H1 (cell line): Measurements from ENCODE around the gene NTMT1. TPM values are rescaled to one million over a fixed set of nuclear protein-coding genes. Genes with fewer than 3 reads are reported as not detected.

Experiments used
- CTCF ChIA-PET: fragments of 300-600 bp; sonication (Branson Sonifier 250); formaldehyde crosslinking; loops from one replicate; lab custom pipeline; 2021; ENCODE audit not compliant: partially characterized antibody; lab: Charles Lee
- POLR2A ChIA-PET: fragments of 300-600 bp; sonication (Branson Sonifier 250); formaldehyde crosslinking; loops from one replicate; lab custom pipeline; 2021; ENCODE audit warnings: inconsistent platforms; ENCODE audit not compliant: partially characterized antibody; lab: Charles Lee
- DNase-seq, 2 experiments: peaks; one replicate each; pipeline versions ENCODE4 v3.0.0 to v3.0.0-alpha.2; 2010 to 2022; ENCODE audit warnings: low spot score in 2 of 2, low read depth in 1 of 2, mixed read lengths in 1 of 2
- FAIRE-seq: peaks from 2 replicates; lab custom pipeline; 2011; peaks lifted over from hg19 to GRCh38; lab: Jason Lieb, UNC
- H2AFZ ChIP-seq: 2 replicates; pipeline ENCODE4 v1.8.1; 2012; ENCODE audit warnings: low read length, inconsistent platforms
- H2AK5ac ChIP-seq: 2 replicates; pipeline ENCODE4 v1.6.1; 2013; ENCODE audit warnings: low read depth, low read length
- H2BK120ac ChIP-seq: replicated peaks from 2 replicates; pipeline ENCODE3; 2013; ENCODE audit warnings: low read depth, low read length, inconsistent platforms
- H2BK12ac ChIP-seq: 2 replicates; pipeline ENCODE4 v1.6.1; 2013; ENCODE audit warnings: low read depth, low read length
- H2BK15ac ChIP-seq: 2 replicates; pipeline ENCODE4 v1.6.1; 2013; ENCODE audit warnings: low read length
- H2BK20ac ChIP-seq: 2 replicates; pipeline ENCODE4 v1.6.1; 2013; ENCODE audit warnings: low read length
- H2BK5ac ChIP-seq: 2 replicates; pipeline ENCODE4 v1.6.1; 2013; ENCODE audit warnings: low read depth, low read length
- H3K14ac ChIP-seq: 2 replicates; pipeline ENCODE4 v1.6.1; 2013; ENCODE audit warnings: inconsistent platforms; ENCODE audit not compliant: insufficient read length
- H3K18ac ChIP-seq: 2 replicates; pipeline ENCODE4 v1.6.1; 2013; ENCODE audit warnings: low read length; ENCODE audit errors: extremely low read depth
- H3K23ac ChIP-seq: 2 replicates; pipeline ENCODE4 v1.6.1; 2013; ENCODE audit warnings: inconsistent platforms; ENCODE audit not compliant: insufficient read length
- H3K23me2 ChIP-seq: 2 replicates; pipeline ENCODE4 v1.6.1; 2013; ENCODE audit warnings: low read depth, low read length
- H3K27ac ChIP-seq: 2 replicates; pipeline ENCODE4 v1.6.1; 2011; ENCODE audit warnings: low read depth, low read length, inconsistent platforms
- H3K27me3 ChIP-seq, 4 experiments: replicated peaks in 1 of 4; 1 replicate in 1 of 4; 2 replicates in 3 of 4; pipeline versions ENCODE4 v1.6.1 to v1.8.1; 2011 to 2013; ENCODE audit warnings: low read length in 3 of 4, mild to moderate bottlenecking in 3 of 4, inconsistent platforms in 2 of 4, mixed read lengths in 2 of 4, moderate library complexity in 1 of 4; ENCODE audit not compliant: control insufficient read depth in 3 of 4, insufficient read depth in 3 of 4; ENCODE audit errors: extremely low read depth in 1 of 4
- H3K36me3 ChIP-seq, 4 experiments: 2 replicates each; pipeline versions ENCODE4 v1.6.1 to v1.8.1; 2011 to 2013; ENCODE audit warnings: mild to moderate bottlenecking in 4 of 4, low read length in 3 of 4, moderate library complexity in 2 of 4, control low read depth in 1 of 4, inconsistent platforms in 1 of 4; ENCODE audit not compliant: insufficient read depth in 4 of 4, control insufficient read depth in 2 of 4
- H3K4ac ChIP-seq: replicated peaks from 2 replicates; pipeline ENCODE3; 2013; ENCODE audit warnings: low read length, low read depth, mixed read lengths, inconsistent platforms; ENCODE audit not compliant: insufficient read length
- H3K4me1 ChIP-seq, 4 experiments: replicated peaks in 1 of 4; 1 replicate in 1 of 4; 2 replicates in 3 of 4; pipeline versions ENCODE4 v1.6.1 to v1.8.1; 2011 to 2013; ENCODE audit warnings: low read length in 3 of 4, inconsistent platforms in 2 of 4, mixed read lengths in 1 of 4; ENCODE audit not compliant: insufficient read depth in 4 of 4, control insufficient read depth in 3 of 4
- H3K4me2 ChIP-seq, 2 experiments: 2 replicates each; pipeline versions ENCODE4 v1.6.1 to v1.8.1; 2011 to 2013; ENCODE audit warnings: low read depth in 2 of 2, low read length in 2 of 2, control low read depth in 1 of 2, inconsistent platforms in 1 of 2, mild to moderate bottlenecking in 1 of 2; ENCODE audit not compliant: insufficient read depth in 1 of 2
- H3K4me3 ChIP-seq, 4 experiments: fragments of 200-600, 300-600 bp in 1 of 4; sonication (generic), shearing (Covaris generic), sonication (Bioruptor Twin) in 1 of 4; 2 replicates each; pipeline versions ENCODE4 v1.5.1 to v1.8.1; 2011 to 2016; ENCODE audit warnings: low read length in 4 of 4, low read depth in 3 of 4, control low read depth in 2 of 4, inconsistent platforms in 2 of 4, mild to moderate bottlenecking in 2 of 4, mixed read lengths in 1 of 4, moderate library complexity in 1 of 4; ENCODE audit not compliant: insufficient read depth in 2 of 4; ENCODE audit errors: extremely low read depth in 1 of 4
- H3K56ac ChIP-seq: replicated peaks from 2 replicates; pipeline ENCODE3; 2013; ENCODE audit warnings: low read depth, mild to moderate bottlenecking, mixed read lengths, low read length, inconsistent platforms; ENCODE audit not compliant: insufficient read length
- H3K79me1 ChIP-seq: 2 replicates; pipeline ENCODE4 v1.6.1; 2013; ENCODE audit warnings: low read depth, low read length, control low read depth
- H3K79me2 ChIP-seq, 2 experiments: 2 replicates each; pipeline versions ENCODE4 v1.6.1 to v1.8.1; 2012 to 2013; ENCODE audit warnings: low read length in 2 of 2, mild to moderate bottlenecking in 2 of 2, inconsistent platforms in 1 of 2; ENCODE audit not compliant: insufficient read depth in 2 of 2, control insufficient read depth in 1 of 2
- H3K9ac ChIP-seq, 4 experiments: replicated peaks in 1 of 4; 1 replicate in 1 of 4; 2 replicates in 3 of 4; pipeline versions ENCODE4 v1.6.1 to v1.8.1; 2011 to 2013; ENCODE audit warnings: low read depth in 3 of 4, low read length in 3 of 4, control low read depth in 2 of 4, mild to moderate bottlenecking in 2 of 4, moderate library complexity in 2 of 4, inconsistent platforms in 1 of 4; ENCODE audit errors: extremely low read depth in 1 of 4
- H3K9me3 ChIP-seq, 2 experiments: 2 replicates each; pipeline versions ENCODE4 v1.6.1 to v1.8.1; 2012 to 2013; ENCODE audit warnings: mild to moderate bottlenecking in 2 of 2, moderate library complexity in 2 of 2, control low read depth in 1 of 2, inconsistent platforms in 1 of 2, low read depth in 1 of 2, low read length in 1 of 2, mixed read lengths in 1 of 2; ENCODE audit not compliant: insufficient read depth in 2 of 2
- H4K20me1 ChIP-seq, 2 experiments: replicated peaks in 1 of 2; 2 replicates each; pipeline versions ENCODE3 to v1.8.1; 2011 to 2013; ENCODE audit warnings: inconsistent platforms in 2 of 2, low read length in 2 of 2, mild to moderate bottlenecking in 1 of 2; ENCODE audit not compliant: insufficient read depth in 2 of 2, control insufficient read depth in 1 of 2
- H4K5ac ChIP-seq: 2 replicates; pipeline ENCODE4 v1.6.1; 2013; ENCODE audit warnings: low read length, low read depth, mixed read lengths, inconsistent platforms; ENCODE audit not compliant: insufficient read length
- H4K8ac ChIP-seq: 2 replicates; pipeline ENCODE4 v1.8.0; 2013; ENCODE audit warnings: mild to moderate bottlenecking, moderate library complexity, low read length, inconsistent platforms; ENCODE audit not compliant: insufficient read depth; ENCODE audit errors: extremely low read depth
- H4K91ac ChIP-seq: replicated peaks from 2 replicates; pipeline ENCODE3; 2013; ENCODE audit warnings: low read length, mixed read lengths, inconsistent platforms; ENCODE audit not compliant: insufficient read length
- EP300 ChIP-seq, 2 experiments: IDR thresholded peaks; 1 replicate in 1 of 2; 2 replicates in 1 of 2; pipeline ENCODE4 v1.6.1; 2011 to 2012; ENCODE audit warnings: low read depth in 2 of 2, low read length in 2 of 2, mild to moderate bottlenecking in 2 of 2, borderline replicate concordance in 1 of 2, inconsistent platforms in 1 of 2, moderate library complexity in 1 of 2
- HDAC6 ChIP-seq: IDR thresholded peaks from one replicate; pipeline ENCODE4 v1.7.1; 2012; ENCODE audit warnings: low read depth, mild to moderate bottlenecking, inconsistent platforms, low read length, moderate library complexity
- RFX5 ChIP-seq: IDR thresholded peaks from 2 replicates; pipeline ENCODE4 v1.6.1; 2011; ENCODE audit warnings: low read depth, low read length, improper control_type of control experiment, borderline replicate concordance
- SAP30 ChIP-seq: fragments of 300-600 bp; sonication (generic); IDR thresholded peaks from 2 replicates; pipeline ENCODE4 v1.7.1; 2012; ENCODE audit warnings: low read length, moderate library complexity, mild to moderate bottlenecking, inconsistent platforms; ENCODE audit not compliant: insufficient read depth, insufficient replicate concordance
- SIRT6 ChIP-seq: IDR thresholded peaks from one replicate; pipeline ENCODE4 v1.7.1; 2012; ENCODE audit warnings: low read length, inconsistent platforms
- SIX5 ChIP-seq: IDR thresholded peaks from 2 replicates; pipeline ENCODE4 v1.6.1; 2011; ENCODE audit warnings: mild to moderate bottlenecking, low read depth, low read length
- SUZ12 ChIP-seq: fragments of 200-600 bp; sonication (generic); IDR thresholded peaks from 2 replicates; pipeline ENCODE4 v1.6.1; 2012; ENCODE audit warnings: mild to moderate bottlenecking, inconsistent platforms, low read length, moderate library complexity, mixed read lengths
- TBP ChIP-seq: IDR thresholded peaks from 2 replicates; pipeline ENCODE4 v1.6.1; 2011; ENCODE audit warnings: low read depth, low read length, improper control_type of control experiment
- TCF12 ChIP-seq: IDR thresholded peaks from 2 replicates; pipeline ENCODE4 v1.6.1; 2011; ENCODE audit warnings: low read depth, mild to moderate bottlenecking, low read length
- WGBS, 2 experiments: shearing (Covaris generic) in 1 of 2; methylation state at CpG; one replicate each; pipeline versions ENCODE4 v1.1.6 to v1.1.7; 2013 to 2015; ENCODE audit warnings: low lambda C conversion rate in 2 of 2, mixed read lengths in 2 of 2, inconsistent platforms in 1 of 2, low coverage in 1 of 2, missing lambda C conversion rate in 1 of 2; ENCODE audit not compliant: insufficient replicate concordance in 2 of 2, insufficient coverage in 1 of 2, insufficient read length in 1 of 2; ENCODE audit errors: extremely low coverage in 1 of 2, missing lambda C conversion rate in 1 of 2; 5-methylcytosine and 5-hydroxymethylcytosine counted together
- polyA plus RNA-seq, 7 experiments: library from polyadenylated mRNA; depleted of rRNA in 3 of 7; stranded (reverse) in 5 of 7; unstranded in 2 of 7; fragments of >200 nt in 5 of 7; fragments of 200-250 nt in 2 of 7; gene quantifications; 1 replicate in 5 of 7; 2 replicates in 1 of 7; 4 replicates in 1 of 7; pipeline versions ENCODE4 v1.2.1 to v1.2.3, GENCODE V29; 2011 to 2013; ENCODE audit warnings: missing spikeins in 2 of 7, mixed read lengths in 2 of 7
- total RNA-seq: library from RNA; stranded (reverse); fragmentation: NEBNext Ultra II Directional; extraction: Animal tissue kit (Norgen Biotek cat#: 25700); gene quantifications from 2 replicates; pipeline ENCODE4 v1.2.1, GENCODE V29; 2021

NTMT1 gene
- total and polyA plus RNA-seq, 2 of the 8 experiments (the other 6 are each of a cell fraction or from before 2014, with no cell fraction given): 66.8 to 70.2 TPM

- Histone ChIP-seq H2BK20ac (no peak overlapping the region), H3K14ac (no peak overlapping the region), H3K27me3 (no peaks in the 10 kb centered on the region), H2AK5ac (no peak overlapping the region), H4K20me1 (peaks cover 7 to 19% of the 10 kb centered on the region in 2 experiments), H2BK120ac (no peak overlapping the region), H2BK5ac (no peak overlapping the region), H4K8ac (no peak overlapping the region), H3K4me2 (peak overlapping the region; percentile 87 to 94; a peak in 3 of 4 replicates), H3K23ac (no peak overlapping the region), H3K4me3 (peak overlapping the region in 1 of 4 experiments; percentile 98; a peak in 2 of 8 replicates), H3K79me1 (peaks cover 4% of the 10 kb centered on the region), H3K4ac (no peak overlapping the region), H3K79me2 (peaks cover 0 to 13% of the 10 kb centered on the region in 2 experiments; a peak in 2 of 4 replicates), H4K91ac (no peak overlapping the region), H3K23me2 (peaks cover 8% of the 10 kb centered on the region; the same call in 1 of the 2 replicates), H4K5ac (no peak overlapping the region), H3K9ac (no peak overlapping the region), H3K4me1 (peaks cover 0 to 10% (median 6%) of the 10 kb centered on the region in 4 experiments; a peak in 4 of 7 replicates), H2BK15ac (no peak overlapping the region), H3K27ac (no peak overlapping the region), H3K18ac (no peak overlapping the region), H3K56ac (no peak overlapping the region), H3K36me3 (peaks cover 2 to 31% (median 15%) of the 10 kb centered on the region in 4 experiments; a peak in 6 of 8 replicates), H2BK12ac (no peak overlapping the region), H2AFZ (no peak overlapping the region), H3K9me3 (no peaks in the 10 kb centered on the region)
- FAIRE-seq (no peak), DNase-seq (no peak)
- ChIA-PET POLR2A (interaction anchor here (0.6 to 8.2 kb wide), 6 partner anchors 13 to 453 kb away, joined by 3 to 95 read pairs (median 4); partner anchors contain the start of gene NTMT1), CTCF (interaction anchor here (0.9 to 6.5 kb wide), 13 partner anchors 10 to 518 kb away, joined by 3 to 56 read pairs (median 5); partner anchors contain the start of genes C9orf50 and NTMT1)
- WGBS, 2 experiments: 93% methylated on average over 25 of the region's 25 CpGs; no CpG with 5 or more reads in 1 of the 2 experiments
- TF ChIP-seq HDAC6 (no peak), EP300 (IDR thresholded peaks at IDR 0.05; ENCODE audit: borderline replicate concordance in 1 of 2, low read depth in 2 of 2, low read length in 2 of 2) (no peak), SIRT6 (no peak), SUZ12 (no peak), SAP30 (no peak), SIX5 (no peak), TCF12 (no peak), TBP (no peak), RFX5 (no peak)
Measured at GRCh38 chr9:129640086-129640870, 14.3 kb downstream of the NTMT1 start.
